ENCODE data around the gene TIMP3.

GRCh38 chr22:32874385-32874784, 72.9 kb downstream of the TIMP3 start:
- TF ChIP-seq, protein P1, sequence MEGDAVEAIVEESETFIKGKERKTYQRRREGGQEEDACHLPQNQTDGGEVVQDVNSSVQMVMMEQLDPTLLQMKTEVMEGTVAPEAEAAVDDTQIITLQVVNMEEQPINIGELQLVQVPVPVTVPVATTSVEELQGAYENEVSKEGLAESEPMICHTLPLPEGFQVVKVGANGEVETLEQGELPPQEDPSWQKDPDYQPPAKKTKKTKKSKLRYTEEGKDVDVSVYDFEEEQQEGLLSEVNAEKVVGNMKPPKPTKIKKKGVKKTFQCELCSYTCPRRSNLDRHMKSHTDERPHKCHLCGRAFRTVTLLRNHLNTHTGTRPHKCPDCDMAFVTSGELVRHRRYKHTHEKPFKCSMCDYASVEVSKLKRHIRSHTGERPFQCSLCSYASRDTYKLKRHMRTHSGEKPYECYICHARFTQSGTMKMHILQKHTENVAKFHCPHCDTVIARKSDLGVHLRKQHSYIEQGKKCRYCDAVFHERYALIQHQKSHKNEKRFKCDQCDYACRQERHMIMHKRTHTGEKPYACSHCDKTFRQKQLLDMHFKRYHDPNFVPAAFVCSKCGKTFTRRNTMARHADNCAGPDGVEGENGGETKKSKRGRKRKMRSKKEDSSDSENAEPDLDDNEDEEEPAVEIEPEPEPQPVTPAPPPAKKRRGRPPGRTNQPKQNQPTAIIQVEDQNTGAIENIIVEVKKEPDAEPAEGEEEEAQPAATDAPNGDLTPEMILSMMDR (conservative IDR thresholded peaks at IDR 0.05; ENCODE audit: low read depth, low read length), result no peak
- TF ChIP-seq RAD21 (IDR thresholded peaks at IDR 0.05; ENCODE audit: low read length) (no peak), POLR2A (IDR thresholded peaks at IDR 0.05; ENCODE audit: low read depth, low read length) (no peak), MAFK (IDR thresholded peaks at IDR 0.05; ENCODE audit: low read depth, low read length) (no peak), SMC3 (IDR thresholded peaks at IDR 0.05; ENCODE audit: low read depth, low read length) (no peak), MAZ (IDR thresholded peaks at IDR 0.05; ENCODE audit: borderline replicate concordance, low read depth, low read length) (no peak), MXI1 (IDR thresholded peaks at IDR 0.05; ENCODE audit: borderline replicate concordance, low read depth, low read length) (no peak), USF2 (IDR thresholded peaks at IDR 0.05; ENCODE audit: low read depth, low read length) (no peak), FOS (IDR thresholded peaks at IDR 0.05; ENCODE audit: low read depth, low read length) (no peak), CHD1 (IDR thresholded peaks at IDR 0.05; ENCODE audit: low read depth, low read length) (no peak), BHLHE40 (IDR thresholded peaks at IDR 0.05; ENCODE audit: low read depth, low read length) (no peak), RFX5 (IDR thresholded peaks at IDR 0.05; ENCODE audit: low read depth, low read length) (no peak), CEBPB (IDR thresholded peaks at IDR 0.05; ENCODE audit: low read depth, low read length) (no peak)
- TF ChIP-seq, protein P2, sequence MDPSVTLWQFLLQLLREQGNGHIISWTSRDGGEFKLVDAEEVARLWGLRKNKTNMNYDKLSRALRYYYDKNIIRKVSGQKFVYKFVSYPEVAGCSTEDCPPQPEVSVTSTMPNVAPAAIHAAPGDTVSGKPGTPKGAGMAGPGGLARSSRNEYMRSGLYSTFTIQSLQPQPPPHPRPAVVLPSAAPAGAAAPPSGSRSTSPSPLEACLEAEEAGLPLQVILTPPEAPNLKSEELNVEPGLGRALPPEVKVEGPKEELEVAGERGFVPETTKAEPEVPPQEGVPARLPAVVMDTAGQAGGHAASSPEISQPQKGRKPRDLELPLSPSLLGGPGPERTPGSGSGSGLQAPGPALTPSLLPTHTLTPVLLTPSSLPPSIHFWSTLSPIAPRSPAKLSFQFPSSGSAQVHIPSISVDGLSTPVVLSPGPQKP (IDR thresholded peaks at IDR 0.05; ENCODE audit: borderline replicate concordance, low read depth, low read length), result no peak

Measured in IMR-90 (cell line).